Measurements from ENCODE around the gene CXCL17. TPM values are rescaled to one million over a fixed set of nuclear protein-coding genes. Genes with fewer than 3 reads are reported as not detected.
A peak's percentile ranks its signal among the peaks of the same experiment; 100 is the strongest.

CXCL17 gene
- total RNA-seq (2022) (1.1 and 1.3 TPM in 2 replicates), Bru-seq, nascent RNA (percentile 29 among the genes with signal in this experiment), BruChase-seq, experiment 1, labeled RNA remaining after a 2-hour chase (percentile 9 among the genes with signal in this experiment), BruChase-seq, experiment 2, labeled RNA remaining after a 6-hour chase (percentile 25 among the genes with signal in this experiment)
- long read RNA-seq, partial matches to known transcripts = 0 of 2 reads
- long read RNA-seq, other reads (novel, unspliced or antisense) = 1 of 2 reads

- no peak for DNase-seq
- Mint-ChIP-seq H3K36me3 (ENCODE audit: insufficient read depth, unreplicated experiment) (peaks cover 5% of the 10 kb centered on the region), H3K27ac (ENCODE audit: unreplicated experiment) (peak within 1 kb of the TSS; percentile 65), H3K27me3 (ENCODE audit: insufficient read depth, unreplicated experiment) (no peaks in the 10 kb centered on the region), H3K4me1 (ENCODE audit: low read depth, unreplicated experiment) (peaks cover 42% of the 10 kb centered on the region), H3K9me3 (ENCODE audit: unreplicated experiment) (no peaks in the 10 kb centered on the region), H3K4me3 (ENCODE audit: unreplicated experiment) (peak within 1 kb of the TSS; percentile 13)
- no TSS peak for BruUV-seq (replicated peaks)
- TF ChIP-seq CTCF (IDR thresholded peaks at IDR 0.05; ENCODE audit: insufficient read depth in 1 of 2, low read depth in 1 of 2, low read length in 1 of 2, severe bottlenecking in 1 of 2, unreplicated experiment in 1 of 2) = no peak
- intact Hi-C loops (cut with micrococcal nuclease; ENCODE audit: unreplicated experiment) = no loop called here
- no peaks in the 10 kb centered on the region for H3K27me3 ChIP-seq (replicated peaks; ENCODE audit: control insufficient read depth, insufficient read depth, low read length)
- H3K4me1 ChIP-seq = peaks cover 55% of the 10 kb centered on the region
- no peaks in the 10 kb centered on the region for H3K9me3 ChIP-seq
- H3K36me3 ChIP-seq (ENCODE audit: control insufficient read depth, insufficient read depth, low read length) = no peaks in the 10 kb centered on the region
- H3K4me3 ChIP-seq (ENCODE audit: low read depth, low read length) = no peak within 1 kb of the TSS
- ChIA-PET POLR2A (no interaction called here), CTCF (no interaction called here)
Measured at GRCh38 chr19:42442833-42443232, at the start of gene CXCL17. Gene CXCL17, minus strand, starts transcription at chr19:42442946. Its CDS starts 114 bp downstream, at chr19:42442832.

GRCh38 chr19:42488783-42489521 is 46.2 kb upstream of the CXCL17 start:
- TF ChIP-seq CTCF (IDR thresholded peaks at IDR 0.05; ENCODE audit: insufficient read depth in 1 of 2, low read depth in 1 of 2, low read length in 1 of 2, severe bottlenecking in 1 of 2, unreplicated experiment in 1 of 2) = no peak
- H3K27me3 ChIP-seq (replicated peaks; ENCODE audit: control insufficient read depth, insufficient read depth, low read length) = no peaks in the 10 kb centered on the region
- intact Hi-C loops (cut with micrococcal nuclease; ENCODE audit: unreplicated experiment) = loop anchor here (1.0 to 2.0 kb wide), 4 partner anchors 8 to 40 kb away; no protein-coding TSS in a partner anchor
- H3K9me3 Mint-ChIP-seq (ENCODE audit: unreplicated experiment) = no peaks in the 10 kb centered on the region
- no peaks in the 10 kb centered on the region for H3K9me3 ChIP-seq
- CTCF ChIA-PET = interaction anchor here (0.7 to 1.5 kb wide), 3 partner anchors 22 to 48 kb away, joined by 3 to 5 read pairs (median 5); no protein-coding TSS in a partner anchor
- H3K27me3 Mint-ChIP-seq (ENCODE audit: insufficient read depth, unreplicated experiment) = no peaks in the 10 kb centered on the region
- POLR2A ChIA-PET = no interaction called here
- DNase-seq = peak; percentile 85 to 90
- H3K36me3 Mint-ChIP-seq (ENCODE audit: insufficient read depth, unreplicated experiment) = peaks cover 13% of the 10 kb centered on the region
- peaks cover 19% of the 10 kb centered on the region for H3K4me1 Mint-ChIP-seq (ENCODE audit: low read depth, unreplicated experiment)
- H3K4me3 ChIP-seq (ENCODE audit: low read depth, low read length) = no peak overlapping the region
- BruUV-seq (replicated peaks) = no TSS peak
- peak overlapping the region; percentile 87 for H3K27ac Mint-ChIP-seq (ENCODE audit: unreplicated experiment)
- H3K4me3 Mint-ChIP-seq (ENCODE audit: unreplicated experiment) = peak overlapping the region; percentile 32
- peaks cover 55% of the 10 kb centered on the region for H3K4me1 ChIP-seq
- H3K36me3 ChIP-seq (ENCODE audit: control insufficient read depth, insufficient read depth, low read length) = no peaks in the 10 kb centered on the region

GRCh38 chr19:42487798-42488178 is 45.0 kb upstream of the CXCL17 start:
- Histone ChIP-seq H3K9me3 (no peaks in the 10 kb centered on the region), H3K4me1 (peaks cover 58% of the 10 kb centered on the region), H3K27me3 (replicated peaks; ENCODE audit: control insufficient read depth, insufficient read depth, low read length) (no peaks in the 10 kb centered on the region), H3K4me3 (ENCODE audit: low read depth, low read length) (no peak overlapping the region), H3K36me3 (ENCODE audit: control insufficient read depth, insufficient read depth, low read length) (no peaks in the 10 kb centered on the region)
- H3K27ac Mint-ChIP-seq (ENCODE audit: unreplicated experiment) = peak overlapping the region; percentile 85
- no peaks in the 10 kb centered on the region for H3K9me3 Mint-ChIP-seq (ENCODE audit: unreplicated experiment)
- H3K4me3 Mint-ChIP-seq (ENCODE audit: unreplicated experiment) = peak overlapping the region; percentile 17
- peaks cover 25% of the 10 kb centered on the region for H3K4me1 Mint-ChIP-seq (ENCODE audit: low read depth, unreplicated experiment)
- intact Hi-C loops (cut with micrococcal nuclease; ENCODE audit: unreplicated experiment) = loop anchor here (2.0 kb wide), 2 partner anchors 17 to 33 kb away; no protein-coding TSS in a partner anchor
- H3K27me3 Mint-ChIP-seq (ENCODE audit: insufficient read depth, unreplicated experiment) = no peaks in the 10 kb centered on the region
- peaks cover 13% of the 10 kb centered on the region for H3K36me3 Mint-ChIP-seq (ENCODE audit: insufficient read depth, unreplicated experiment)
- ChIA-PET CTCF (interaction anchor here (0.7 to 1.6 kb wide), 4 partner anchors 11 to 42 kb away, joined by 3 to 5 read pairs (median 4); no protein-coding TSS in a partner anchor), POLR2A (no interaction called here)
- no peak for TF ChIP-seq CTCF (IDR thresholded peaks at IDR 0.05; ENCODE audit: insufficient read depth in 1 of 2, low read depth in 1 of 2, low read length in 1 of 2, severe bottlenecking in 1 of 2, unreplicated experiment in 1 of 2)
- no TSS peak for BruUV-seq (replicated peaks)
- no peak for DNase-seq

All from Caco-2 (cell line).